IMR-90 (cell line): ENCODE data around the gene SIK3. TPM values are rescaled to one million over a fixed set of nuclear protein-coding genes. Genes with fewer than 3 reads are reported as not detected.

Source experiments
- ATAC-seq: fragments of 200-7000 bp; cut with Tn5 transposase; 2 replicates; pipeline ENCODE4 v1.9.1; 2020; ENCODE audit warnings: low read depth, mild to moderate bottlenecking, moderate library complexity
- BruUV-seq: library from RNA; stranded (reverse); fragments of 400-500 nt; replicated peaks from 2 replicates; lab custom pipeline; 2021; lab: Mats Ljungman, UMichigan
- CTCF ChIA-PET: fragments of 300-600 bp; formaldehyde crosslinking; extraction: SDS; loops from one replicate; lab custom pipeline; 2021; ENCODE audit warnings: antibody characterized with exemption; lab: Yijun Ruan, JAX
- POLR2A ChIA-PET: fragments of 300-600 bp; sonication (Branson Sonifier 250); formaldehyde crosslinking; loops from one replicate; lab custom pipeline; 2022; ENCODE audit warnings: antibody characterized with exemption; ENCODE audit not compliant: unreplicated experiment; lab: Charles Lee
- DNase-seq: peaks from one replicate; pipeline ENCODE4 v3.0.0; 2013
- H2AFZ ChIP-seq: replicated peaks from 2 replicates; pipeline ENCODE3; 2013; ENCODE audit warnings: low read length, mild to moderate bottlenecking; ENCODE audit not compliant: poor library complexity
- H2AK5ac ChIP-seq: 2 replicates; pipeline ENCODE4 v1.6.1; 2013; ENCODE audit warnings: low read depth, low read length, inconsistent platforms
- H2AK9ac ChIP-seq: replicated peaks from 2 replicates; pipeline ENCODE3; 2013; ENCODE audit warnings: mild to moderate bottlenecking, low read depth, low read length, moderate library complexity; ENCODE audit not compliant: poor library complexity
- H2BK120ac ChIP-seq: 2 replicates; pipeline ENCODE4 v1.6.1; 2013; ENCODE audit warnings: low read depth, low read length, inconsistent platforms
- H2BK15ac ChIP-seq: 3 replicates; pipeline ENCODE4 v1.6.1; 2013; ENCODE audit warnings: low read depth, low read length, inconsistent platforms
- H2BK20ac ChIP-seq: 2 replicates; pipeline ENCODE4 v1.6.1; 2013; ENCODE audit warnings: low read depth, mild to moderate bottlenecking, inconsistent platforms, low read length, moderate library complexity
- H2BK5ac ChIP-seq: 2 replicates; pipeline ENCODE4 v1.6.1; 2013; ENCODE audit warnings: mild to moderate bottlenecking, low read depth, low read length, inconsistent platforms; ENCODE audit not compliant: poor library complexity, severe bottlenecking
- H3K14ac ChIP-seq: replicated peaks from 2 replicates; pipeline ENCODE4 v1.6.1; 2013; ENCODE audit warnings: low read depth, low read length, inconsistent platforms
- H3K18ac ChIP-seq: 2 replicates; pipeline ENCODE4 v1.6.1; 2013; ENCODE audit warnings: low read depth, low read length, control low read depth
- H3K23ac ChIP-seq: 2 replicates; pipeline ENCODE4 v1.6.1; 2013; ENCODE audit warnings: low read depth, low read length, inconsistent platforms
- H3K27ac ChIP-seq: 2 replicates; pipeline ENCODE4 v1.5.1; 2013; ENCODE audit warnings: mild to moderate bottlenecking, control low read depth, low read length; ENCODE audit not compliant: insufficient read depth
- H3K27me3 ChIP-seq: 2 replicates; pipeline ENCODE4 v1.6.1; 2013; ENCODE audit warnings: low read length; ENCODE audit not compliant: control insufficient read depth, insufficient read depth
- H3K36me3 ChIP-seq: 2 replicates; pipeline ENCODE4 v1.6.1; 2013; ENCODE audit warnings: low read length, mixed read lengths; ENCODE audit not compliant: control insufficient read depth, insufficient read depth
- H3K4ac ChIP-seq: 2 replicates; pipeline ENCODE4 v1.6.1; 2013; ENCODE audit warnings: low read depth, low read length, inconsistent platforms
- H3K4me1 ChIP-seq: 2 replicates; pipeline ENCODE4 v1.6.1; 2013; ENCODE audit warnings: low read length, mixed read lengths; ENCODE audit not compliant: control insufficient read depth, insufficient read depth
- H3K4me2 ChIP-seq: 2 replicates; pipeline ENCODE4 v1.6.1; 2013; ENCODE audit warnings: low read depth, mild to moderate bottlenecking, control low read depth, low read length, moderate library complexity
- H3K4me3 ChIP-seq: 2 replicates; pipeline ENCODE4 v1.5.1; 2013; ENCODE audit warnings: low read depth, mild to moderate bottlenecking, control low read depth, low read length, moderate library complexity; ENCODE audit not compliant: insufficient read depth
- H3K56ac ChIP-seq: 2 replicates; pipeline ENCODE4 v1.6.1; 2013; ENCODE audit warnings: low read length, inconsistent platforms; ENCODE audit not compliant: insufficient read depth; ENCODE audit errors: extremely low read depth
- H3K79me1 ChIP-seq, 2 experiments: 2 replicates each; pipeline ENCODE4 v1.6.1; 2013; ENCODE audit warnings: low read length in 2 of 2, inconsistent platforms in 1 of 2, low read depth in 1 of 2
- H3K9ac ChIP-seq: 2 replicates; pipeline ENCODE4 v1.6.1; 2013; ENCODE audit warnings: low read depth, low read length, control low read depth
- H3K9me1 ChIP-seq: 2 replicates; pipeline ENCODE4 v1.6.1; 2013; ENCODE audit warnings: low read length, inconsistent platforms; ENCODE audit not compliant: insufficient read depth
- H3K9me3 ChIP-seq: 2 replicates; pipeline ENCODE4 v1.6.1; 2013; ENCODE audit warnings: low read length; ENCODE audit not compliant: control insufficient read depth, insufficient read depth
- H4K20me1 ChIP-seq: 2 replicates; pipeline ENCODE4 v1.6.1; 2013; ENCODE audit warnings: low read length, inconsistent platforms; ENCODE audit not compliant: insufficient read depth
- H4K5ac ChIP-seq: 2 replicates; pipeline ENCODE4 v1.6.1; 2013; ENCODE audit warnings: mild to moderate bottlenecking, low read depth, low read length, control low read depth
- H4K8ac ChIP-seq, 2 experiments: 2 replicates each; pipeline ENCODE4 v1.6.1; 2013; ENCODE audit warnings: low read depth in 2 of 2, low read length in 2 of 2, control low read depth in 1 of 2, inconsistent platforms in 1 of 2
- H4K91ac ChIP-seq: 2 replicates; pipeline ENCODE4 v1.6.1; 2013; ENCODE audit warnings: low read depth, low read length, inconsistent platforms; ENCODE audit not compliant: insufficient read depth
- CHD1 ChIP-seq: IDR thresholded peaks from 2 replicates; pipeline ENCODE4 v1.6.1; 2012; ENCODE audit warnings: low read depth, low read length, improper control_type of control experiment
- MAFK ChIP-seq: IDR thresholded peaks from 2 replicates; pipeline ENCODE4 v1.6.1; 2012; ENCODE audit warnings: low read depth, low read length, improper control_type of control experiment
- MAZ ChIP-seq: IDR thresholded peaks from 2 replicates; pipeline ENCODE4 v1.6.1; 2012; ENCODE audit warnings: low read depth, mild to moderate bottlenecking, low read length, improper control_type of control experiment, moderate library complexity, borderline replicate concordance
- MXI1 ChIP-seq: IDR thresholded peaks from 2 replicates; pipeline ENCODE4 v1.6.1; 2012; ENCODE audit warnings: low read depth, mild to moderate bottlenecking, low read length, moderate library complexity, borderline replicate concordance
- WGBS, 2 experiments: methylation state at CpG; one replicate each; pipeline versions ENCODE4 v1.1.5 to v1.1.7; 2013; ENCODE audit warnings: missing lambda C conversion rate in 2 of 2; ENCODE audit not compliant: insufficient read length in 1 of 2; ENCODE audit errors: extremely low coverage in 2 of 2; 5-methylcytosine and 5-hydroxymethylcytosine counted together
- dilution Hi-C: fragments of 300-500 bp; cut with HindIII; formaldehyde crosslinking; loops from one replicate; pipeline ENCODE4 v1.14.3; 2018; ENCODE audit warnings: low sequenced_read_pairs; ENCODE audit not compliant: unreplicated experiment
- in situ Hi-C: fragments of 300-500 bp; cut with MboI; formaldehyde crosslinking; loops from 3 replicates; pipeline ENCODE4 v1.14.3; 2019; ENCODE audit warnings: low sequenced_read_pairs, inconsistent platforms, mixed read lengths
- intact Hi-C: fragments of 100-400 bp; cut with micrococcal nuclease; formaldehyde crosslinking; loops from 2 replicates; pipeline ENCODE4 v1.10.0; 2022
- polyA plus RNA-seq, 3 experiments: library from polyadenylated mRNA; depleted of rRNA; stranded (reverse); fragments of >200 nt; gene quantifications; 2 replicates each; pipeline ENCODE4 v1.2.3, GENCODE V29; 2012; ENCODE audit warnings: low replicate concordance in 1 of 3
- total RNA-seq: library from RNA; depleted of rRNA; stranded (reverse); fragments of >200 nt; gene quantifications from 2 replicates; pipeline ENCODE4 v1.2.3, GENCODE V29; 2012
- TF ChIP-seq, protein P1 (sequence below): conservative IDR thresholded peaks from 2 replicates; pipeline ENCODE4 v1.5.1; 2012; ENCODE audit warnings: mild to moderate bottlenecking, low read depth, low read length, improper control_type of control experiment

The SIK3 gene
- total and polyA plus RNA-seq, 2 of the 4 experiments (the other 2 are of a cell fraction), result 8.2 to 9.1 TPM

DNA sequence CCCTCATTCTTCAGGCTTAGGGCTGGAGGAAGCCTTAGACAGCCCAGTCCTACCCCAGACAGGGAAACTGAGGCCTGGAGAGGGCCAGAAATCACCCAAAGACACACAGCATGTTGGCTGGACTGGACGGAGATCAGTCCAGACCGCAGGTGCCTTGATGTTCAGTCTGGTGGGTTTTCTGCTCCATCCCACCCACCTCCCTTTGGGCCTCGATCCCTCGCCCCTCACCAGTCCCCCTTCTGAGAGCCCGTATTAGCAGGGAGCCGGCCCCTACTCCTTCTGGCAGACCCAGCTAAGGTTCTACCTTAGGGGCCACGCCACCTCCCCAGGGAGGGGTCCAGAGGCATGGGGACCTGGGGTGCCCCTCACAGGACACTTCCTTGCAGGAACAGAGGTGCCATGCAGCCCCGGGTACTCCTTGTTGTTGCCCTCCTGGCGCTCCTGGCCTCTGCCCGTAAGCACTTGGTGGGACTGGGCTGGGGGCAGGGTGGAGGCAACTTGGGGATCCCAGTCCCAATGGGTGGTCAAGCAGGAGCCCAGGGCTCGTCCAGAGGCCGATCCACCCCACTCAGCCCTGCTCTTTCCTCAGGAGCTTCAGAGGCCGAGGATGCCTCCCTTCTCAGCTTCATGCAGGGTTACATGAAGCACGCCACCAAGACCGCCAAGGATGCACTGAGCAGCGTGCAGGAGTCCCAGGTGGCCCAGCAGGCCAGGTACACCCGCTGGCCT is 267.9 kb downstream of the SIK3 start:
- Histone ChIP-seq H3K27me3 (peaks cover 8% of the 10 kb centered on the region; the same call in 1 of the 2 replicates), H2BK5ac (no peak overlapping the region), H3K4me3 (no peak overlapping the region), H2BK15ac (no peak overlapping the region), H2AFZ (no peak overlapping the region), H3K9ac (no peak overlapping the region), H3K4me2 (no peak overlapping the region), H3K9me1 (no peaks in the 10 kb centered on the region; the same call in 1 of the 2 replicates), H2AK5ac (no peak overlapping the region), H4K5ac (no peak overlapping the region), H3K27ac (no peak overlapping the region), H3K36me3 (no peaks in the 10 kb centered on the region), H2BK120ac (no peak overlapping the region), H2AK9ac (no peak overlapping the region), H3K14ac (no peak overlapping the region), H3K9me3 (no peaks in the 10 kb centered on the region), H3K4me1 (peaks cover 6% of the 10 kb centered on the region; the same call in 1 of the 2 replicates), H3K4ac (no peak overlapping the region), H3K56ac (no peak overlapping the region), H2BK20ac (no peak overlapping the region), H4K20me1 (no peaks in the 10 kb centered on the region), H3K23ac (no peak overlapping the region), H3K18ac (no peak overlapping the region), H4K8ac (no peak overlapping the region), H3K79me1 (no peaks in the 10 kb centered on the region), H4K91ac (no peak overlapping the region)
- intact Hi-C loops, result no loop called here
- dilution Hi-C loops, result no loop called here
- no CpG with 5 or more reads among the region's 17 CpGs for WGBS, 2 experiments
- ChIA-PET CTCF (no interaction called here), POLR2A (interaction anchor here (0.6 kb wide), 1 partner anchor 115 kb away, joined by 4 read pairs; no protein-coding TSS in a partner anchor)
- no TSS peak for BruUV-seq
- TF ChIP-seq MAFK, result no peak
- no peak for TF ChIP-seq MAZ
- no peak for TF ChIP-seq CHD1
- no peak for TF ChIP-seq MXI1
- TF ChIP-seq, protein P1, sequence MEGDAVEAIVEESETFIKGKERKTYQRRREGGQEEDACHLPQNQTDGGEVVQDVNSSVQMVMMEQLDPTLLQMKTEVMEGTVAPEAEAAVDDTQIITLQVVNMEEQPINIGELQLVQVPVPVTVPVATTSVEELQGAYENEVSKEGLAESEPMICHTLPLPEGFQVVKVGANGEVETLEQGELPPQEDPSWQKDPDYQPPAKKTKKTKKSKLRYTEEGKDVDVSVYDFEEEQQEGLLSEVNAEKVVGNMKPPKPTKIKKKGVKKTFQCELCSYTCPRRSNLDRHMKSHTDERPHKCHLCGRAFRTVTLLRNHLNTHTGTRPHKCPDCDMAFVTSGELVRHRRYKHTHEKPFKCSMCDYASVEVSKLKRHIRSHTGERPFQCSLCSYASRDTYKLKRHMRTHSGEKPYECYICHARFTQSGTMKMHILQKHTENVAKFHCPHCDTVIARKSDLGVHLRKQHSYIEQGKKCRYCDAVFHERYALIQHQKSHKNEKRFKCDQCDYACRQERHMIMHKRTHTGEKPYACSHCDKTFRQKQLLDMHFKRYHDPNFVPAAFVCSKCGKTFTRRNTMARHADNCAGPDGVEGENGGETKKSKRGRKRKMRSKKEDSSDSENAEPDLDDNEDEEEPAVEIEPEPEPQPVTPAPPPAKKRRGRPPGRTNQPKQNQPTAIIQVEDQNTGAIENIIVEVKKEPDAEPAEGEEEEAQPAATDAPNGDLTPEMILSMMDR, result no peak
- no peak for DNase-seq
- in situ Hi-C loops, result no loop called here
- ATAC-seq, result no peak
